DMS53 (cell line): ENCODE results near the gene GPR27.

Experiments
- DNase-seq: peaks from one replicate; lab custom pipeline; 2025; lab: John Stamatoyannopoulos, UW

The GPR27 gene

GRCh38 chr3:71733319-71733718 is 20.3 kb upstream of the GPR27 start:
- DNase-seq, result no peak

- no peak for DNase-seq
Observed at GRCh38 chr3:71734881-71735280, 18.8 kb upstream of the GPR27 start.

GRCh38 chr3:71742621-71743020 is 11.0 kb upstream of the GPR27 start:
- DNase-seq, result no peak

GRCh38 chr3:71744738-71745137 is 8.9 kb upstream of the GPR27 start:
- no peak for DNase-seq

- no peak for DNase-seq
Observed at GRCh38 chr3:71751602-71752001, 2.1 kb upstream of the GPR27 start.

GRCh38 chr3:71752831-71753700 is 589 bp upstream of the GPR27 start:
- DNase-seq, result no peak

- DNase-seq, result peak; percentile 38
Observed at GRCh38 chr3:71754610-71755253, 1.1 kb downstream of the GPR27 start.

GRCh38 chr3:71758091-71758490 is 4.4 kb downstream of the GPR27 start:
- DNase-seq, result no peak

- no peak for DNase-seq
Observed at GRCh38 chr3:71759401-71759800, 5.7 kb downstream of the GPR27 start.

- DNase-seq, result no peak
Observed at GRCh38 chr3:71760140-71760539, 6.5 kb downstream of the GPR27 start.

- no peak for DNase-seq
Observed at GRCh38 chr3:71763426-71763825, 9.8 kb downstream of the GPR27 start.

GRCh38 chr3:71771126-71771525 is 17.5 kb downstream of the GPR27 start:
- no peak for DNase-seq

GRCh38 chr3:71771884-71772283 is 18.2 kb downstream of the GPR27 start:
- no peak for DNase-seq

- no peak for DNase-seq
Observed at GRCh38 chr3:71776538-71776937, 22.9 kb downstream of the GPR27 start.

- DNase-seq, result no peak
Observed at GRCh38 chr3:71778353-71778752, 24.7 kb downstream of the GPR27 start.

- no peak for DNase-seq
Observed at GRCh38 chr3:71779674-71780377, 26.2 kb downstream of the GPR27 start.

GRCh38 chr3:71780430-71780829 is 26.8 kb downstream of the GPR27 start:
- no peak for DNase-seq

- DNase-seq, result no peak
Observed at GRCh38 chr3:71783152-71783551, 29.5 kb downstream of the GPR27 start.

GRCh38 chr3:71784201-71784913 is 30.7 kb downstream of the GPR27 start:
- no peak for DNase-seq

- peak; percentile 19 for DNase-seq
Observed at GRCh38 chr3:71784914-71785531, 31.4 kb downstream of the GPR27 start, which contains the start of gene PROK2. TSS of gene PROK2 (minus strand) at chr3:71785148. CDS start at chr3:71785052, 96 bp downstream.

- DNase-seq, result peak; percentile 15
Observed at GRCh38 chr3:71785532-71786216, 32.0 kb downstream of the GPR27 start.
